ENCODE data around the gene SKAP1. TPM values are rescaled to one million over a fixed set of nuclear protein-coding genes. Genes with fewer than 3 reads are reported as not detected.

The SKAP1 gene
- total and polyA plus RNA-seq, 2 of the 13 experiments (the other 11 are each of a cell fraction or from before 2014, with no cell fraction given): 0.21 TPM; not detected in 1

DNA sequence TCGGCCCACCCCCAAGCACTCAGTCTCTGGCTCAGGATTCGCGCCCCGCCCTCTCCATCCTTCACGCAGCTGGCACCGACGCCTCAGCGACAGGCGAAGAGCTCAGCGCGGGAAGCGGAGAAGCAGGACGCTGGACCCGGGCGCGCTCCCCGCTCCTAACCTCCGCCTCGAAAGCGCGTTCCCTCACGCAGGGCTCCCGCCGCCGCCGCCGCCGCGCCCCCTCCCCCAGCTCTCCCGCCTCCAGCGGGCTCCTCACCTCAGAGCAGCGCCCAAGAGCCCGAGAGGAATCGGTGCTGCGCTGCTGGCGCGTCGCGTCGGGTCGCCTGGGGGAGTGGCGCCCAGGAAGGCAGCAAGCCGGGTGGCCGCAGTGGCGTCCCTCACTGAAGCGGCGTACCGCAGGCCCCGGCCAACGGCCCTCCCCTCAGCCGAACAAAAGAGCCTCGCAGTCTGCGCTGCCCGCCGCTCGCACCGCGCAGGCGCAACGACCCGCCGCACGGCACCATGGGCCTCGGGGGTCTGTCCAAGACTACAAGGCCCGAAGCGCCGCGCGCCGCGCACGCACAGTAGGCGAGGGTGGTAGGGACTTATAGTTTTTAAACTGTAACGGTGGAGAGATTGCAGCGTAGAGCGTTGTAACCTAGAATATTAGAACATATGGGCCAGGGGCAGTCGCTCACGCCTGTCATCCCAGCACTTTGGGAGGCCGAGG is 328.8 kb downstream of the SKAP1 start, which contains the start of gene CBX1 (continued):
- TF ChIP-seq, protein P1, sequence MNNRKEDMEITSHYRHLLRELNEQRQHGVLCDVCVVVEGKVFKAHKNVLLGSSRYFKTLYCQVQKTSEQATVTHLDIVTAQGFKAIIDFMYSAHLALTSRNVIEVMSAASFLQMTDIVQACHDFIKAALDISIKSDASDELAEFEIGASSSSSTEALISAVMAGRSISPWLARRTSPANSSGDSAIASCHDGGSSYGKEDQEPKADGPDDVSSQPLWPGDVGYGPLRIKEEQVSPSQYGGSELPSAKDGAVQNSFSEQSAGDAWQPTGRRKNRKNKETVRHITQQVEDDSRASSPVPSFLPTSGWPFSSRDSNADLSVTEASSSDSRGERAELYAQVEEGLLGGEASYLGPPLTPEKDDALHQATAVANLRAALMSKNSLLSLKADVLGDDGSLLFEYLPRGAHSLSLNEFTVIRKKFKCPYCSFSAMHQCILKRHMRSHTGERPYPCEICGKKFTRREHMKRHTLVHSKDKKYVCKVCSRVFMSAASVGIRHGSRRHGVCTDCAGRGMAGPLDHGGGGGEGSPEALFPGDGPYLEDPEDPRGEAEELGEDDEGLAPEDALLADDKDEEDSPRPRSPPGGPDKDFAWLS (CRISPR knock-in tag; IDR thresholded peaks at IDR 0.05; ENCODE audit: borderline replicate concordance): no peak
- TF ChIP-seq, protein P2, sequence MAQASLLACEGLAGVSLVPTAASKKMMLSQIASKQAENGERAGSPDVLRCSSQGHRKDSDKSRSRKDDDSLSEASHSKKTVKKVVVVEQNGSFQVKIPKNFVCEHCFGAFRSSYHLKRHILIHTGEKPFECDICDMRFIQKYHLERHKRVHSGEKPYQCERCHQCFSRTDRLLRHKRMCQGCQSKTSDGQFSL (CRISPR knock-in tag; IDR thresholded peaks at IDR 0.05): 0 out of 2 replicates have a peak, but pooled peaks have one; percentile 5
- TF ChIP-seq PRMT3 (CRISPR knock-in tag; IDR thresholded peaks at IDR 0.05; ENCODE audit: borderline replicate concordance, low read depth): no peak
- peak; percentile 80 for TF ChIP-seq ASH2L (IDR thresholded peaks at IDR 0.05; ENCODE audit: insufficient read length, low read depth, low read length)
- TF ChIP-seq ZFYVE20 (CRISPR knock-in tag; IDR thresholded peaks at IDR 0.05; ENCODE audit: borderline replicate concordance, low read depth): 0 out of 2 replicates have a peak, but pooled peaks have one; percentile 53
- TF ChIP-seq, protein P3, sequence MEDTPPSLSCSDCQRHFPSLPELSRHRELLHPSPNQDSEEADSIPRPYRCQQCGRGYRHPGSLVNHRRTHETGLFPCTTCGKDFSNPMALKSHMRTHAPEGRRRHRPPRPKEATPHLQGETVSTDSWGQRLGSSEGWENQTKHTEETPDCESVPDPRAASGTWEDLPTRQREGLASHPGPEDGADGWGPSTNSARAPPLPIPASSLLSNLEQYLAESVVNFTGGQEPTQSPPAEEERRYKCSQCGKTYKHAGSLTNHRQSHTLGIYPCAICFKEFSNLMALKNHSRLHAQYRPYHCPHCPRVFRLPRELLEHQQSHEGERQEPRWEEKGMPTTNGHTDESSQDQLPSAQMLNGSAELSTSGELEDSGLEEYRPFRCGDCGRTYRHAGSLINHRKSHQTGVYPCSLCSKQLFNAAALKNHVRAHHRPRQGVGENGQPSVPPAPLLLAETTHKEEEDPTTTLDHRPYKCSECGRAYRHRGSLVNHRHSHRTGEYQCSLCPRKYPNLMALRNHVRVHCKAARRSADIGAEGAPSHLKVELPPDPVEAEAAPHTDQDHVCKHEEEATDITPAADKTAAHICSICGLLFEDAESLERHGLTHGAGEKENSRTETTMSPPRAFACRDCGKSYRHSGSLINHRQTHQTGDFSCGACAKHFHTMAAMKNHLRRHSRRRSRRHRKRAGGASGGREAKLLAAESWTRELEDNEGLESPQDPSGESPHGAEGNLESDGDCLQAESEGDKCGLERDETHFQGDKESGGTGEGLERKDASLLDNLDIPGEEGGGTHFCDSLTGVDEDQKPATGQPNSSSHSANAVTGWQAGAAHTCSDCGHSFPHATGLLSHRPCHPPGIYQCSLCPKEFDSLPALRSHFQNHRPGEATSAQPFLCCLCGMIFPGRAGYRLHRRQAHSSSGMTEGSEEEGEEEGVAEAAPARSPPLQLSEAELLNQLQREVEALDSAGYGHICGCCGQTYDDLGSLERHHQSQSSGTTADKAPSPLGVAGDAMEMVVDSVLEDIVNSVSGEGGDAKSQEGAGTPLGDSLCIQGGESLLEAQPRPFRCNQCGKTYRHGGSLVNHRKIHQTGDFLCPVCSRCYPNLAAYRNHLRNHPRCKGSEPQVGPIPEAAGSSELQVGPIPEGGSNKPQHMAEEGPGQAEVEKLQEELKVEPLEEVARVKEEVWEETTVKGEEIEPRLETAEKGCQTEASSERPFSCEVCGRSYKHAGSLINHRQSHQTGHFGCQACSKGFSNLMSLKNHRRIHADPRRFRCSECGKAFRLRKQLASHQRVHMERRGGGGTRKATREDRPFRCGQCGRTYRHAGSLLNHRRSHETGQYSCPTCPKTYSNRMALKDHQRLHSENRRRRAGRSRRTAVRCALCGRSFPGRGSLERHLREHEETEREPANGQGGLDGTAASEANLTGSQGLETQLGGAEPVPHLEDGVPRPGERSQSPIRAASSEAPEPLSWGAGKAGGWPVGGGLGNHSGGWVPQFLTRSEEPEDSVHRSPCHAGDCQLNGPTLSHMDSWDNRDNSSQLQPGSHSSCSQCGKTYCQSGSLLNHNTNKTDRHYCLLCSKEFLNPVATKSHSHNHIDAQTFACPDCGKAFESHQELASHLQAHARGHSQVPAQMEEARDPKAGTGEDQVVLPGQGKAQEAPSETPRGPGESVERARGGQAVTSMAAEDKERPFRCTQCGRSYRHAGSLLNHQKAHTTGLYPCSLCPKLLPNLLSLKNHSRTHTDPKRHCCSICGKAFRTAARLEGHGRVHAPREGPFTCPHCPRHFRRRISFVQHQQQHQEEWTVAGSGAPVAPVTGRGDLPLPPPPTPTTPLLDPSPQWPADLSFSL (CRISPR knock-in tag; IDR thresholded peaks at IDR 0.05): peak; percentile 72
- TF ChIP-seq KLF9 (CRISPR knock-in tag; IDR thresholded peaks at IDR 0.05; ENCODE audit: low read depth): no peak
- peak; percentile 95 for TF ChIP-seq KDM5B (CRISPR knock-in tag; IDR thresholded peaks at IDR 0.05; ENCODE audit: borderline replicate concordance)
- peak; percentile 95; the same call in 1 of the 2 replicates for TF ChIP-seq DNMT1 (CRISPR knock-in tag; IDR thresholded peaks at IDR 0.05)
- TF ChIP-seq ZC3H13 (CRISPR knock-in tag; IDR thresholded peaks at IDR 0.05): peak; percentile 64
- TF ChIP-seq DPF2 (CRISPR knock-in tag; IDR thresholded peaks at IDR 0.05; ENCODE audit: borderline replicate concordance, low read depth): no peak
- peak; percentile 33; the same call in 1 of the 2 replicates for TF ChIP-seq ARNTL (CRISPR knock-in tag; IDR thresholded peaks at IDR 0.05)
- peak; percentile 78; the same call in 1 of the 2 replicates for TF ChIP-seq CHCHD3 (CRISPR knock-in tag; IDR thresholded peaks at IDR 0.05)
- no peak for TF ChIP-seq IKZF1 (IDR thresholded peaks at IDR 0.05)
- TF ChIP-seq ATM (IDR thresholded peaks at IDR 0.05; ENCODE audit: borderline replicate concordance): no peak
- TF ChIP-seq, protein P4, sequence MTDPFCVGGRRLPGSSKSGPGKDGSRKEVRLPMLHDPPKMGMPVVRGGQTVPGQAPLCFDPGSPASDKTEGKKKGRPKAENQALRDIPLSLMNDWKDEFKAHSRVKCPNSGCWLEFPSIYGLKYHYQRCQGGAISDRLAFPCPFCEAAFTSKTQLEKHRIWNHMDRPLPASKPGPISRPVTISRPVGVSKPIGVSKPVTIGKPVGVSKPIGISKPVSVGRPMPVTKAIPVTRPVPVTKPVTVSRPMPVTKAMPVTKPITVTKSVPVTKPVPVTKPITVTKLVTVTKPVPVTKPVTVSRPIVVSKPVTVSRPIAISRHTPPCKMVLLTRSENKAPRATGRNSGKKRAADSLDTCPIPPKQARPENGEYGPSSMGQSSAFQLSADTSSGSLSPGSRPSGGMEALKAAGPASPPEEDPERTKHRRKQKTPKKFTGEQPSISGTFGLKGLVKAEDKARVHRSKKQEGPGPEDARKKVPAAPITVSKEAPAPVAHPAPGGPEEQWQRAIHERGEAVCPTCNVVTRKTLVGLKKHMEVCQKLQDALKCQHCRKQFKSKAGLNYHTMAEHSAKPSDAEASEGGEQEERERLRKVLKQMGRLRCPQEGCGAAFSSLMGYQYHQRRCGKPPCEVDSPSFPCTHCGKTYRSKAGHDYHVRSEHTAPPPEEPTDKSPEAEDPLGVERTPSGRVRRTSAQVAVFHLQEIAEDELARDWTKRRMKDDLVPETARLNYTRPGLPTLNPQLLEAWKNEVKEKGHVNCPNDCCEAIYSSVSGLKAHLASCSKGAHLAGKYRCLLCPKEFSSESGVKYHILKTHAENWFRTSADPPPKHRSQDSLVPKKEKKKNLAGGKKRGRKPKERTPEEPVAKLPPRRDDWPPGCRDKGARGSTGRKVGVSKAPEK (CRISPR knock-in tag; IDR thresholded peaks at IDR 0.05; ENCODE audit: borderline replicate concordance): no peak
- no peak for TF ChIP-seq ZNF562 (CRISPR knock-in tag; IDR thresholded peaks at IDR 0.05; ENCODE audit: borderline replicate concordance)
- TF ChIP-seq CEBPG (CRISPR knock-in tag; IDR thresholded peaks at IDR 0.05): peak; percentile 38

Measured in HepG2 (cell line).